Measurements from ENCODE around the gene EEFSEC.

- TF ChIP-seq, protein P1, sequence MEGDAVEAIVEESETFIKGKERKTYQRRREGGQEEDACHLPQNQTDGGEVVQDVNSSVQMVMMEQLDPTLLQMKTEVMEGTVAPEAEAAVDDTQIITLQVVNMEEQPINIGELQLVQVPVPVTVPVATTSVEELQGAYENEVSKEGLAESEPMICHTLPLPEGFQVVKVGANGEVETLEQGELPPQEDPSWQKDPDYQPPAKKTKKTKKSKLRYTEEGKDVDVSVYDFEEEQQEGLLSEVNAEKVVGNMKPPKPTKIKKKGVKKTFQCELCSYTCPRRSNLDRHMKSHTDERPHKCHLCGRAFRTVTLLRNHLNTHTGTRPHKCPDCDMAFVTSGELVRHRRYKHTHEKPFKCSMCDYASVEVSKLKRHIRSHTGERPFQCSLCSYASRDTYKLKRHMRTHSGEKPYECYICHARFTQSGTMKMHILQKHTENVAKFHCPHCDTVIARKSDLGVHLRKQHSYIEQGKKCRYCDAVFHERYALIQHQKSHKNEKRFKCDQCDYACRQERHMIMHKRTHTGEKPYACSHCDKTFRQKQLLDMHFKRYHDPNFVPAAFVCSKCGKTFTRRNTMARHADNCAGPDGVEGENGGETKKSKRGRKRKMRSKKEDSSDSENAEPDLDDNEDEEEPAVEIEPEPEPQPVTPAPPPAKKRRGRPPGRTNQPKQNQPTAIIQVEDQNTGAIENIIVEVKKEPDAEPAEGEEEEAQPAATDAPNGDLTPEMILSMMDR (IDR thresholded peaks at IDR 0.05; ENCODE audit: insufficient read depth, low read length): no peak
- TF ChIP-seq SPI1 (IDR thresholded peaks at IDR 0.05; ENCODE audit: borderline replicate concordance, low read depth) (no peak), REST (IDR thresholded peaks at IDR 0.05; ENCODE audit: insufficient replicate concordance, low read depth) (no peak), POLR2AphosphoS5 (IDR thresholded peaks at IDR 0.05; ENCODE audit: low read depth) (no peak)
These were observed 43.4 kb downstream of the EEFSEC start for GRCh38 chr3:128196647-128197046.

Data from HL-60 (cell line).